Measurements from ENCODE around the gene ENTPD7.

The ENTPD7 gene

GRCh38 chr10:99648717-99649116 is 10.6 kb upstream of the ENTPD7 start:
- no peak for DNase-seq

DNA sequence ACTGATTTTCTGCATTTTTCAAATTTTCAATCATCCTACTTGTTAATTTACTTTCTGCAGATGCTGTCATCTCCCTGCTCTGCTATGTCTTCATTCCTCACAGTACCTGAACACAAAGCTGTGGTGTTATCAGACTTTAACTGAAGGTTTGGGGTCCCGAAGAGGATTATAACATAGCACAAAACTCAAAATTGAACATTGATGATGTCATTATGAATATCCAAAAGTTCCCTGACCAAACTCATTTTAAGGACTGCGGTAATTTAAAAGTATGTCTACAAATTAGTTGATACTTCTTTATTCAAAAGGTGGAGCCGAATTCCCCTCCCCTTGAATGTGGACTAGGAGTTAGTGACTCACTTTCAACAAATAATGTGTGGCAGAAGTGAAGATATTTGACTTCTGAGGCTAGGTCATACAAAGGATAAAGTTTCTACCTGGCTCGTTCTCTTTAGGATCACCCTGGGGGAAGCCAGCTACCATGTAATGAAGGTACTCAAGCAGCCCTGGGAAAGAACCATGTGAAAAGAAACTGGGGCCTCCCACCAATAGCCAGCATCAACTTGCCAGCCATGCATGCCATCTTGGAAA is 6.4 kb upstream of the ENTPD7 start:
- DNase-seq, result no peak

DNA sequence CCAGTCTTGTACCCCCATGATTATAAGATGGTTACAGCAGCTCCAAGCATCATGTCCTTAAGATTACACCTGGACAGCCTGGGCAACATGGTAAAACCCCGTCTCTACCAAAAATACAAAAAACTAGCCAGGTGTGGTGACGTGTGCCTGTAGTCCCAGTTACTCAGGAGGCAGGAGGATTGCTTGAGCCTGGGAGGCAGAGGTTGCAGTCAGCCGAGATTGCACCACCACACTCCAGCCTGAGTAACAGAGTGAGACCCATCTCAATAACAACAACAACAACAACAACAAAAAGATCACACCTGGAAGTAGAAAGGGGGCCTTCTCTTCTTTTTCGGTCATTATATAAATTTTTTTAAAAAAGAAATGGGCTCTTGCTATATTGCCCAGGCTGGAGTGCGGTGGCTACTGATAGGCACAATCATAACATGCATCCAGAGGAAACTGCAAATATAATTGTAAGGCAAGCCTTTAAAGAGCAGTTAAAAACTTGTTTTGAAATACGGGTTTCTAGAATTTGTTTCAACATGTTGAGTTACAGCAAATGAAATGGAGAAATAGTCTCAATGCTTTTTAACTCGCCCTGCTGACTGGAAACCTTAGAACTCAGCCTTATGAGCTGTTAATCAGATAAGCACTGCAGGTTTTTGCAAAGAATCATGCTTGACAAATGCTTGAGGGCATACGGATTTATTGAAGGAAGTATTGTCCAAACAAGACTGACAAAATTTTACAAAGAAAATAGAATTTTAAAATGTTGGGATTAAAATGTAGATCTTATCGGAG is 4.7 kb upstream of the ENTPD7 start:
- DNase-seq, result no peak

GRCh38 chr10:99656199-99657064 is 2.9 kb upstream of the ENTPD7 start:
- DNase-seq, result no peak

GRCh38 chr10:99658622-99659030 is 683 bp upstream of the ENTPD7 start:
- peak; percentile 5 for DNase-seq

DNA sequence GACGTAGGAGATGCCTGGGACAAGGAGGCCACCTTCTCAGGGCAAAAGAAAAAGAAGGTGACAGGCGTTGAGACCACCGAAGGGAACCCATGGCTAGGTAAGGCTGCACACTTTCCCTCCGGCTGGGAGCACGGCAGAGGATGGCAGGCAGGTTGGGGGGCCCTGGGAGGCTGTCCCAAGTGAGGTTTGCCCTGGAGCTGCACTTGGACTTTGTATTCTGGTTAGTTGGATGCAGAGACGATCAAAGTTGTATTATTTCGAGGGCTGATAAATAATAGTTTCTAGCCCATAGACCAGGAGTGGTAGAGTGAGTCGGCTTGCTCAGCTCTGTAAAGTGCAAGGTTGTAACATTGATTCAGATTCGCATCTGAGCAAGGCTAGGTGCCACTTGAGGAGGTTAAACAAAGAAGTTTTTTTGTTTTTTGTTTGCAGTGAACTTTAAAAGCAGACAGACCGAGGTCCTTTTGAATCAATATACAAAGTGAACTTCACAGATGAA is 608 bp downstream of the ENTPD7 start:
- DNase-seq, result no peak

DNA sequence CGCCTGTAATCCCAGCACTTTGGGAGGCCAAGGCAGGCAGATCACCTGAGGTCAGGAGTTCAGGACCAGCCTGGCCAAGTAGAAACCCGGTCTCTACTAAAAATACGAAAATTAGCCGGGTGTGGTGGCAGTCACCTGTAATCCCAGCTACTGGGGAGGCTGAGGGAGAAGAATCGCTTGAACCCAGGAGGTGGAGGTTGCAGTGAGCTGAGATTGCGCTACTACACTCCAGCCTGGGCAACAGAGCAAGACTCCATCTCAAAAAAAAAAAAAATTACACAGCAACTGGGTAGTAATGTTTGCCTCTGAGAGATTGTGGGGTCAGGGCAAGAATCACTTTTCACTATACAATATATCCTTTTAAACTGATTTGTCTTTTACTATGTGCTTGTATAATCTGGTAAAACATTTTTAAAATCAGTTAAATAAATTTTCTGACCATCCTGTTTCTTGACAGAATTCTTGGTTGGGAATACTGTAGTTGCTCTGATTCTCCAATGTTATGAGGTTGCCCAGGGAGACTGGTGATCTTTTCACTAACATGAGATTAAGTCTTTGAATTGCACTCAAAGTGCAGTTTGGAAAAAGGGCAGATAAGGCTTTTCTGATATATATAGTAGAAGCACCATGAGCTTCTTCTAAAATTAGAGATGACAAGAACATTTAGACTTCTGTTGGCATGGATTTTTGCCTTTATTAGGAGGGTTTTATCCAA is 1.5 kb downstream of the ENTPD7 start:
- no peak for DNase-seq

DNA sequence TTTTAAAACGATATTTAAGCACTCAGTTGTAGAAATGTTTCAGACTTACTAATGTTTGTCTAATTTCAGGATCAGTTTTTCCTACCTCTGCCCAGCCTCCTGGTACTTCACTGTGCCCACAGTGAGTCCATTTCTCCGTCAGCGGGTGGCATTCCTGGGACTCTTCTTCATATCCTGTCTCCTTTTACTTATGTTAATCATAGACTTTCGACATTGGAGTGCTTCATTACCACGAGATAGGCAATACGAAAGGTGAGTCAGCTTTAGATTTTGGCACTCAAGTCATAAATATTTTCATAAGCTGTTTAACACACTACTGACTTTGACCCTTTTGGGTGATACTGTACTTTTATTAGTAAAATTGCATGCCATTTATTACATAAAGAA is 2.1 kb downstream of the ENTPD7 start:
- no peak for DNase-seq

DNA sequence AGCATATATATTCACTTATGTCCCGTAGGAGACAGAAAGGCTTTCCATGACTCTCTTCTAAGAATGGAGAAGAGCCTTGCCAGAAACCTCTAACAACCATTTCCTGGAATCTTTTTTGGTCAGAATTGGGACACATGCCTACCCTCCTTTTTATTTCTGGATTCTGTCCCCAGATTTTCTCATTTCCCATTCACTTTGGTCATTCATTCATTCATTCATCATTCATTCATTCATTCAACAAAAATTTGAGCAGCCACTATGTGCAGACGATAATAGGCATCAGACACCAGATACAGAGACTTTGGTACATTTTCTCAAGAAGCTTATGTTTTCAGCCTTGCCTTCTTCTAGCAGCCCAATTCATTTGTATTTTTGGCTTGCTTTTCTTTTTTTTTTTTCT is 6.0 kb downstream of the ENTPD7 start:
- DNase-seq, result no peak

GRCh38 chr10:99667108-99667751 is 7.9 kb downstream of the ENTPD7 start:
- no peak for DNase-seq

DNA sequence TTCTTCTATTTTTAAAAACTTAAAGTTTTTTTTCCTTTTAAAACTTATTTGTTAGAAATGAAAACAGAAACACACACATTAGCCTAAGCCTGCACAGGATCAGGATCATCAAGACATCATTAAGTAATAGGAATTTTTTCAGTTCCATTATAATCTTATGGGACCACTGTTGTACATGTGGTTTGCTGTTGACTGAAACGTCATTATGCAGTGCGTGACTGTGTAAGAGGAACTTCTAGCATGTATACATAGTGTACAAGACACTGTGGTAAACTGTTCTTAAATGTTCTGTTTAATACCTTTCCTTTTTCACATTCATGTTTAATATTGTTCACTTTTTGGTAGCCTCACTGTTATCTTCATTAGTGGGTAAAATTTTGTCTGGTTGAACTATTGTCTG is 12.1 kb downstream of the ENTPD7 start:
- DNase-seq, result no peak

- no peak for DNase-seq
Observed at GRCh38 chr10:99672884-99673283, 13.6 kb downstream of the ENTPD7 start.

GRCh38 chr10:99673492-99673891 is 14.2 kb downstream of the ENTPD7 start:
- DNase-seq, result no peak

GRCh38 chr10:99674762-99675161 is 15.5 kb downstream of the ENTPD7 start:
- DNase-seq, result no peak

DNA sequence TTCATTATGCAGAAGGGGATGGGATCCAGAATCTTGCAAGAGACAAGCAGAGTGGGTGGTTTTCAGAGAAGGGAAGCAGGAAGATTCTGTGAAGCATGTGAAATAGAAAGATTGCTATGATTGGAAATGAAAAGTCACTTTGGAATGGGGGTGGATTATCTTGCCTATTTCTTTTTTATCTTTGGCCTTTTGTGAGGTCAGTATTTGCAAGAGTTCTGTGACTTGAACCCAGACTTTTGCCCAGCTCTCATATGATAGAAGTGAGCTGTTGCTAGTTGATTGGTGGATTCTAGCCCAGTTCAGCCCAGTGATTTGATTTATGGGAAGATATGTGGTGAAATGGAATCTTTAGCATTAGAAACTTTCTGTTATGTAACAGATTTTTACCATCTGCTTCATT is 17.1 kb downstream of the ENTPD7 start:
- no peak for DNase-seq

- DNase-seq, result no peak
Observed at GRCh38 chr10:99676895-99677294, 17.6 kb downstream of the ENTPD7 start.

- no peak for DNase-seq
Observed at GRCh38 chr10:99678921-99679320, 19.6 kb downstream of the ENTPD7 start.

- no peak for DNase-seq
Observed at GRCh38 chr10:99681553-99681952, 22.2 kb downstream of the ENTPD7 start.

- no peak for DNase-seq
Observed at GRCh38 chr10:99682032-99682431, 22.7 kb downstream of the ENTPD7 start.

- no peak for DNase-seq
Observed at GRCh38 chr10:99682752-99683151, 23.4 kb downstream of the ENTPD7 start.

- no peak for DNase-seq
Observed at GRCh38 chr10:99685597-99685967, 26.3 kb downstream of the ENTPD7 start.

- no peak for DNase-seq
Observed at GRCh38 chr10:99689461-99689860, 30.2 kb downstream of the ENTPD7 start.
